WTC11 (cell line): ENCODE results near the gene INTS11. TPM values are rescaled to one million over a fixed set of nuclear protein-coding genes. Genes with fewer than 3 reads are reported as not detected.

Experiments
- ATAC-seq: fragments of 200-7000 bp; cut with Tn5 transposase; 2 replicates; pipeline ENCODE4 v1.10.0; 2021; ENCODE audit warnings: mild to moderate bottlenecking, moderate library complexity
- CTCF ChIA-PET: fragments of 300-600 bp; sonication (Branson Sonifier 250); formaldehyde crosslinking; loops from one replicate; lab custom pipeline; 2021; ENCODE audit warnings: antibody characterized with exemption; lab: Charles Lee
- POLR2A ChIA-PET: fragments of 350-600 bp; sonication (Branson Sonifier 250); formaldehyde crosslinking; loops from one replicate; lab custom pipeline; 2021; ENCODE audit warnings: antibody characterized with exemption; lab: Charles Lee
- DNase-seq: peaks from one replicate; pipeline ENCODE4 v3.0.0; 2021; ENCODE audit warnings: low spot score
- H3K27ac Mint-ChIP-seq: 2 replicates; pipeline ENCODE4 v1.8.0; 2021; ENCODE audit warnings: mixed read lengths
- H3K27me3 Mint-ChIP-seq: 2 replicates; pipeline ENCODE4 v1.8.0; 2021; ENCODE audit warnings: low read depth, mild to moderate bottlenecking, moderate library complexity, mixed read lengths
- H3K36me3 Mint-ChIP-seq: 2 replicates; pipeline ENCODE4 v1.8.0; 2021; ENCODE audit warnings: mixed read lengths
- H3K4me1 Mint-ChIP-seq: 2 replicates; pipeline ENCODE4 v1.8.0; 2022; ENCODE audit warnings: mixed read lengths
- H3K4me3 Mint-ChIP-seq: 2 replicates; pipeline ENCODE4 v1.8.0; 2021; ENCODE audit warnings: mild to moderate bottlenecking, moderate library complexity, mixed read lengths
- H3K9me3 Mint-ChIP-seq: 2 replicates; pipeline ENCODE4 v1.8.0; 2021; ENCODE audit warnings: mixed read lengths
- ATF1 ChIP-seq: sonication (generic); formaldehyde crosslinking; IDR thresholded peaks from 2 replicates; pipeline ENCODE4 v1.8.1; 2023; ENCODE audit warnings: mild to moderate bottlenecking, moderate library complexity, missing genetic modification reagents
- E2F1 ChIP-seq: sonication (generic); formaldehyde crosslinking; IDR thresholded peaks from 2 replicates; pipeline ENCODE4 v1.8.0; 2022; ENCODE audit warnings: mild to moderate bottlenecking, missing genetic modification reagents
- ETV6 ChIP-seq: sonication (generic); formaldehyde crosslinking; IDR thresholded peaks from 2 replicates; pipeline ENCODE4 v1.8.1; 2022; ENCODE audit warnings: mild to moderate bottlenecking, missing genetic modification reagents
- FOXP1 ChIP-seq: sonication (generic); formaldehyde crosslinking; IDR thresholded peaks from 2 replicates; pipeline ENCODE4 v1.8.0; 2022; ENCODE audit warnings: missing genetic modification reagents, mild to moderate bottlenecking, moderate library complexity, borderline replicate concordance
- GRHL2 ChIP-seq: fragments of 250-450 bp; sonication (Bioruptor Pico); IDR thresholded peaks from 2 replicates; pipeline ENCODE4 v1.8.0; 2022; ENCODE audit warnings: mild to moderate bottlenecking, moderate library complexity; ENCODE audit not compliant: insufficient replicate concordance, severe bottlenecking
- GTF2I ChIP-seq: fragments of 250-450 bp; sonication (Bioruptor Pico); conservative IDR thresholded peaks from 2 replicates; pipeline ENCODE4 v1.4.0; 2021; ENCODE audit warnings: mild to moderate bottlenecking
- HMGXB4 ChIP-seq: sonication (generic); formaldehyde crosslinking; IDR thresholded peaks from 2 replicates; pipeline ENCODE4 v1.8.1; 2023; ENCODE audit warnings: mild to moderate bottlenecking, moderate library complexity, missing genetic modification reagents
- IRF1 ChIP-seq: sonication (generic); formaldehyde crosslinking; IDR thresholded peaks from 2 replicates; pipeline ENCODE4 v1.8.0; 2023; ENCODE audit warnings: missing genetic modification reagents
- IRF2 ChIP-seq: sonication (generic); formaldehyde crosslinking; IDR thresholded peaks from 2 replicates; pipeline ENCODE4 v1.8.0; 2022; ENCODE audit warnings: low read depth, missing genetic modification reagents, borderline replicate concordance
- MLX ChIP-seq: sonication (generic); formaldehyde crosslinking; IDR thresholded peaks from 2 replicates; pipeline ENCODE4 v1.8.1; 2023; ENCODE audit warnings: mild to moderate bottlenecking, missing genetic modification reagents, moderate library complexity
- MYBL2 ChIP-seq: sonication (generic); formaldehyde crosslinking; IDR thresholded peaks from 2 replicates; pipeline ENCODE4 v1.8.1; 2023; ENCODE audit warnings: mild to moderate bottlenecking, moderate library complexity, missing genetic modification reagents
- NFYB ChIP-seq: sonication (generic); formaldehyde crosslinking; conservative IDR thresholded peaks from 2 replicates; pipeline ENCODE4 v1.8.0; 2022; ENCODE audit warnings: low read depth, missing genetic modification reagents
- NR1H2 ChIP-seq: sonication (generic); formaldehyde crosslinking; IDR thresholded peaks from 2 replicates; pipeline ENCODE4 v1.9.0; 2021; ENCODE audit warnings: mild to moderate bottlenecking, moderate library complexity, missing genetic modification reagents
- PREB ChIP-seq: sonication (generic); formaldehyde crosslinking; IDR thresholded peaks from 2 replicates; pipeline ENCODE4 v1.8.1; 2022; ENCODE audit warnings: mild to moderate bottlenecking, missing genetic modification reagents, moderate library complexity, borderline replicate concordance
- RELA ChIP-seq: sonication (generic); formaldehyde crosslinking; IDR thresholded peaks from 2 replicates; pipeline ENCODE4 v1.8.1; 2022; ENCODE audit warnings: missing genetic modification reagents, mild to moderate bottlenecking, borderline replicate concordance
- STAT6 ChIP-seq: sonication (generic); formaldehyde crosslinking; conservative IDR thresholded peaks from 2 replicates; pipeline ENCODE4 v1.8.1; 2023; ENCODE audit warnings: mild to moderate bottlenecking, low read depth, missing genetic modification reagents, moderate library complexity
- TCF7 ChIP-seq: sonication (generic); formaldehyde crosslinking; IDR thresholded peaks from 2 replicates; pipeline ENCODE4 v1.8.0; 2022; ENCODE audit warnings: mild to moderate bottlenecking, low read depth, missing genetic modification reagents, moderate library complexity
- TEAD1 ChIP-seq: sonication (generic); formaldehyde crosslinking; IDR thresholded peaks from 2 replicates; pipeline ENCODE4 v1.8.0; 2022; ENCODE audit warnings: mild to moderate bottlenecking, missing genetic modification reagents
- ZBTB43 ChIP-seq: sonication (generic); formaldehyde crosslinking; IDR thresholded peaks from 2 replicates; pipeline ENCODE4 v1.8.1; 2023; ENCODE audit warnings: mild to moderate bottlenecking, missing genetic modification reagents
- ZMAT4 ChIP-seq: fragments of 250-450 bp; sonication (Bioruptor Pico); IDR thresholded peaks from 2 replicates; pipeline ENCODE4 v1.9.0; 2021; ENCODE audit warnings: mild to moderate bottlenecking
- ZNF232 ChIP-seq: sonication (generic); formaldehyde crosslinking; IDR thresholded peaks from 2 replicates; pipeline ENCODE4 v1.8.0; 2022; ENCODE audit warnings: mild to moderate bottlenecking, missing genetic modification reagents
- ZNF396 ChIP-seq: fragments of 250-450 bp; sonication (Bioruptor Pico); IDR thresholded peaks from 2 replicates; pipeline ENCODE4 v1.8.0; 2021; ENCODE audit warnings: mild to moderate bottlenecking, moderate library complexity, borderline replicate concordance
- total RNA-seq: library from RNA; stranded (reverse); gene quantifications from 3 replicates; pipeline ENCODE4 v1.2.3, GENCODE V29; 2021

Gene INTS11
- total RNA-seq, 1 experiment from 2014 or later: 170 TPM

GRCh38 chr1:1297802-1298424 is 26.5 kb downstream of the INTS11 start (continued):
- no peak for TF ChIP-seq E2F1 (CRISPR knock-in tag)
- no peak for TF ChIP-seq ETV6 (CRISPR knock-in tag)
- no peak for TF ChIP-seq IRF1
- no peak for TF ChIP-seq MLX (CRISPR knock-in tag)
- no peak for TF ChIP-seq ATF1 (CRISPR knock-in tag)
- TF ChIP-seq GTF2I (CRISPR knock-in tag): no peak

- ChIA-PET CTCF (no interaction called here), POLR2A (interaction anchor here (0.8 to 1.0 kb wide), 2 partner anchors 8 to 17 kb away, joined by 3 to 4 read pairs; partner anchors contain the start of gene SCNN1D)
- no peaks in the 10 kb centered on the region for H3K36me3 Mint-ChIP-seq
- no peaks in the 10 kb centered on the region for H3K9me3 Mint-ChIP-seq
- H3K4me1 Mint-ChIP-seq: peaks cover 4% of the 10 kb centered on the region; the same call in 1 of the 2 replicates
- no peak overlapping the region for H3K4me3 Mint-ChIP-seq
- no peak overlapping the region for H3K27ac Mint-ChIP-seq
- ATAC-seq: no peak
- DNase-seq: no peak
- no peaks in the 10 kb centered on the region for H3K27me3 Mint-ChIP-seq
- TF ChIP-seq HMGXB4 (CRISPR knock-in tag) (no peak), IRF1 (no peak), RELA (CRISPR knock-in tag) (no peak), GRHL2 (CRISPR knock-in tag) (no peak), ZMAT4 (CRISPR knock-in tag) (no peak), NR1H2 (no peak), ZNF232 (CRISPR knock-in tag) (no peak), STAT6 (no peak), TCF7 (CRISPR knock-in tag) (0 out of 2 replicates have a peak, but pooled peaks have one; percentile 35), ZBTB43 (peak; percentile 73; the same call in 1 of the 2 replicates), PREB (CRISPR knock-in tag) (no peak), TEAD1 (CRISPR knock-in tag) (no peak), FOXP1 (CRISPR knock-in tag) (0 out of 2 replicates have a peak, but pooled peaks have one; percentile 51), ZNF396 (CRISPR knock-in tag) (no peak), NFYB (CRISPR knock-in tag) (no peak), IRF2 (no peak), MYBL2 (CRISPR knock-in tag) (no peak; the same call in 1 of the 2 replicates)
These were observed 28.1 kb downstream of the INTS11 start for GRCh38 chr1:1296070-1297061.
